ENCODE measurements around the gene MYO10.

DNA sequence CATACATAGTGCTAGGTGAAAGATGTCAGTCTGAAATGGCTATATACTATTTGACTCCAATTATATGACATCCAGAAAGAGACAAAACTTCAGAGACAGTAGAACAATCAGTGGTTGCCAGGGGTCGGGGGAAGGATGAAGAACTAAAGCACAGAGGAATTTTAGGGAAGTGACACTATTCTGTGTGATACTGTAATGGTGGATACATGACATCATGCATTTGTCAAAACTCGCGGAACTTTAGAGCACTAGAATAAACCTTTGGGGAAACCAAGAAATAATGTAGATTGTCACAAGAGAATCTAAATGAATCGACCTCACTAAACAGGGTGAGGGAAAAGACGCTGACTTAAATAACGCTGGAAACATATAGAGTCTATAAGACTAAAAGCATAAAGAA is 212.3 kb downstream of the MYO10 start:
- TF ChIP-seq, protein P1, sequence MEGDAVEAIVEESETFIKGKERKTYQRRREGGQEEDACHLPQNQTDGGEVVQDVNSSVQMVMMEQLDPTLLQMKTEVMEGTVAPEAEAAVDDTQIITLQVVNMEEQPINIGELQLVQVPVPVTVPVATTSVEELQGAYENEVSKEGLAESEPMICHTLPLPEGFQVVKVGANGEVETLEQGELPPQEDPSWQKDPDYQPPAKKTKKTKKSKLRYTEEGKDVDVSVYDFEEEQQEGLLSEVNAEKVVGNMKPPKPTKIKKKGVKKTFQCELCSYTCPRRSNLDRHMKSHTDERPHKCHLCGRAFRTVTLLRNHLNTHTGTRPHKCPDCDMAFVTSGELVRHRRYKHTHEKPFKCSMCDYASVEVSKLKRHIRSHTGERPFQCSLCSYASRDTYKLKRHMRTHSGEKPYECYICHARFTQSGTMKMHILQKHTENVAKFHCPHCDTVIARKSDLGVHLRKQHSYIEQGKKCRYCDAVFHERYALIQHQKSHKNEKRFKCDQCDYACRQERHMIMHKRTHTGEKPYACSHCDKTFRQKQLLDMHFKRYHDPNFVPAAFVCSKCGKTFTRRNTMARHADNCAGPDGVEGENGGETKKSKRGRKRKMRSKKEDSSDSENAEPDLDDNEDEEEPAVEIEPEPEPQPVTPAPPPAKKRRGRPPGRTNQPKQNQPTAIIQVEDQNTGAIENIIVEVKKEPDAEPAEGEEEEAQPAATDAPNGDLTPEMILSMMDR (IDR thresholded peaks at IDR 0.05), result no peak
- TF ChIP-seq TP53 (CRISPR knock-in tag; IDR thresholded peaks at IDR 0.05) (no peak), SMAD3 (CRISPR knock-in tag; IDR thresholded peaks at IDR 0.05; ENCODE audit: borderline replicate concordance) (no peak), MXD4 (CRISPR knock-in tag; IDR thresholded peaks at IDR 0.05; ENCODE audit: borderline replicate concordance) (no peak), CREB1 (CRISPR knock-in tag; IDR thresholded peaks at IDR 0.05) (no peak), ZNF671 (CRISPR knock-in tag; IDR thresholded peaks at IDR 0.05) (no peak), EMX1 (CRISPR knock-in tag; IDR thresholded peaks at IDR 0.05) (no peak)
- TF ChIP-seq, protein P2, sequence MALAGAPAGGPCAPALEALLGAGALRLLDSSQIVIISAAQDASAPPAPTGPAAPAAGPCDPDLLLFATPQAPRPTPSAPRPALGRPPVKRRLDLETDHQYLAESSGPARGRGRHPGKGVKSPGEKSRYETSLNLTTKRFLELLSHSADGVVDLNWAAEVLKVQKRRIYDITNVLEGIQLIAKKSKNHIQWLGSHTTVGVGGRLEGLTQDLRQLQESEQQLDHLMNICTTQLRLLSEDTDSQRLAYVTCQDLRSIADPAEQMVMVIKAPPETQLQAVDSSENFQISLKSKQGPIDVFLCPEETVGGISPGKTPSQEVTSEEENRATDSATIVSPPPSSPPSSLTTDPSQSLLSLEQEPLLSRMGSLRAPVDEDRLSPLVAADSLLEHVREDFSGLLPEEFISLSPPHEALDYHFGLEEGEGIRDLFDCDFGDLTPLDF (CRISPR knock-in tag; IDR thresholded peaks at IDR 0.05), result no peak
- TF ChIP-seq, protein P3, sequence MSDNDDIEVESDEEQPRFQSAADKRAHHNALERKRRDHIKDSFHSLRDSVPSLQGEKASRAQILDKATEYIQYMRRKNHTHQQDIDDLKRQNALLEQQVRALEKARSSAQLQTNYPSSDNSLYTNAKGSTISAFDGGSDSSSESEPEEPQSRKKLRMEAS (CRISPR knock-in tag; IDR thresholded peaks at IDR 0.05), result no peak
- TF ChIP-seq, protein P4, sequence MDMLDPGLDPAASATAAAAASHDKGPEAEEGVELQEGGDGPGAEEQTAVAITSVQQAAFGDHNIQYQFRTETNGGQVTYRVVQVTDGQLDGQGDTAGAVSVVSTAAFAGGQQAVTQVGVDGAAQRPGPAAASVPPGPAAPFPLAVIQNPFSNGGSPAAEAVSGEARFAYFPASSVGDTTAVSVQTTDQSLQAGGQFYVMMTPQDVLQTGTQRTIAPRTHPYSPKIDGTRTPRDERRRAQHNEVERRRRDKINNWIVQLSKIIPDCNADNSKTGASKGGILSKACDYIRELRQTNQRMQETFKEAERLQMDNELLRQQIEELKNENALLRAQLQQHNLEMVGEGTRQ (CRISPR knock-in tag; IDR thresholded peaks at IDR 0.05), result no peak
- TF ChIP-seq, protein P5, sequence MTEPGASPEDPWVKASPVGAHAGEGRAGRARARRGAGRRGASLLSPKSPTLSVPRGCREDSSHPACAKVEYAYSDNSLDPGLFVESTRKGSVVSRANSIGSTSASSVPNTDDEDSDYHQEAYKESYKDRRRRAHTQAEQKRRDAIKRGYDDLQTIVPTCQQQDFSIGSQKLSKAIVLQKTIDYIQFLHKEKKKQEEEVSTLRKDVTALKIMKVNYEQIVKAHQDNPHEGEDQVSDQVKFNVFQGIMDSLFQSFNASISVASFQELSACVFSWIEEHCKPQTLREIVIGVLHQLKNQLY (CRISPR knock-in tag; IDR thresholded peaks at IDR 0.05), result no peak
- TF ChIP-seq, protein P6, sequence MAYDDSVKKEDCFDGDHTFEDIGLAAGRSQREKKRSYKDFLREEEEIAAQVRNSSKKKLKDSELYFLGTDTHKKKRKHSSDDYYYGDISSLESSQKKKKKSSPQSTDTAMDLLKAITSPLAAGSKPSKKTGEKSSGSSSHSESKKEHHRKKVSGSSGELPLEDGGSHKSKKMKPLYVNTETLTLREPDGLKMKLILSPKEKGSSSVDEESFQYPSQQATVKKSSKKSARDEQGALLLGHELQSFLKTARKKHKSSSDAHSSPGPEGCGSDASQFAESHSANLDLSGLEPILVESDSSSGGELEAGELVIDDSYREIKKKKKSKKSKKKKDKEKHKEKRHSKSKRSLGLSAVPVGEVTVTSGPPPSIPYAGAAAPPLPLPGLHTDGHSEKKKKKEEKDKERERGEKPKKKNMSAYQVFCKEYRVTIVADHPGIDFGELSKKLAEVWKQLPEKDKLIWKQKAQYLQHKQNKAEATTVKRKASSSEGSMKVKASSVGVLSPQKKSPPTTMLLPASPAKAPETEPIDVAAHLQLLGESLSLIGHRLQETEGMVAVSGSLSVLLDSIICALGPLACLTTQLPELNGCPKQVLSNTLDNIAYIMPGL (CRISPR knock-in tag; IDR thresholded peaks at IDR 0.05), result no peak
